Loucy (cell line): ENCODE results near the gene PLEKHA5.

Experiments
- H2AFZ ChIP-seq: fragments of 200-600 bp; sonication (generic); 2 replicates; pipeline ENCODE4 v1.6.0; 2016; ENCODE audit warnings: antibody characterized with exemption, mild to moderate bottlenecking, low read length, moderate library complexity
- H3F3A ChIP-seq: fragments of 200-600 bp; 2 replicates; pipeline ENCODE4 v1.6.0; 2016; ENCODE audit warnings: antibody characterized with exemption, low read depth, mild to moderate bottlenecking
- H3K27me3 ChIP-seq: fragments of 200-600 bp; sonication (generic); 2 replicates; pipeline ENCODE4 v1.6.1; 2014; ENCODE audit warnings: low read length, mild to moderate bottlenecking; ENCODE audit not compliant: insufficient read depth, poor library complexity, severe bottlenecking
- H3K36me3 ChIP-seq: fragments of 200-600 bp; sonication (generic); 2 replicates; pipeline ENCODE4 v1.6.1; 2016; ENCODE audit warnings: low read length; ENCODE audit not compliant: insufficient read depth
- H3K4me1 ChIP-seq: fragments of 200-600 bp; sonication (generic); 2 replicates; pipeline ENCODE4 v1.5.1; 2014; ENCODE audit warnings: low read length, mild to moderate bottlenecking; ENCODE audit not compliant: insufficient read depth, poor library complexity, severe bottlenecking
- H3K4me2 ChIP-seq: fragments of 200-600 bp; sonication (generic); 2 replicates; pipeline ENCODE4 v1.6.0; 2014; ENCODE audit warnings: antibody characterized with exemption, low read length, low read depth, mild to moderate bottlenecking; ENCODE audit not compliant: poor library complexity, severe bottlenecking
- H3K4me3 ChIP-seq: fragments of 200-600 bp; sonication (generic); 2 replicates; pipeline ENCODE4 v1.5.1; 2014; ENCODE audit warnings: low read length, mild to moderate bottlenecking, mixed read lengths; ENCODE audit not compliant: poor library complexity, severe bottlenecking
- H3K79me2 ChIP-seq: fragments of 200-600 bp; sonication (generic); 2 replicates; pipeline ENCODE4 v1.6.1; 2014; ENCODE audit warnings: low read length; ENCODE audit not compliant: insufficient read depth
- H3K9ac ChIP-seq: fragments of 200-600 bp; sonication (generic); 2 replicates; pipeline ENCODE4 v1.6.0; 2014; ENCODE audit warnings: mild to moderate bottlenecking, low read depth, low read length, moderate library complexity; ENCODE audit not compliant: poor library complexity, severe bottlenecking
- H3K9me2 ChIP-seq: fragments of 200-600 bp; sonication (generic); replicated peaks from 2 replicates; pipeline ENCODE4 v1.6.1; 2016; ENCODE audit warnings: low read depth, low read length, mixed read lengths
- H3K9me3 ChIP-seq: fragments of 200-600 bp; sonication (generic); 2 replicates; pipeline ENCODE4 v1.6.1; 2014; ENCODE audit warnings: mild to moderate bottlenecking, antibody characterized with exemption, low read length, low read depth; ENCODE audit not compliant: insufficient read depth
- H4K20me1 ChIP-seq: fragments of 200-600 bp; sonication (generic); 2 replicates; pipeline ENCODE4 v1.6.0; 2014; ENCODE audit warnings: antibody characterized with exemption, low read length, mild to moderate bottlenecking; ENCODE audit not compliant: insufficient read depth, poor library complexity, severe bottlenecking
- EZH2phosphoT487 ChIP-seq: fragments of 200-600 bp; IDR thresholded peaks from 2 replicates; pipeline ENCODE4 v1.6.1; 2018; ENCODE audit warnings: antibody characterized with exemption, mild to moderate bottlenecking, moderate library complexity, borderline replicate concordance
- TF ChIP-seq, protein P1 (sequence below): fragments of 200-600 bp; sonication (generic); conservative IDR thresholded peaks from 2 replicates; pipeline ENCODE4 v1.5.1; 2014; ENCODE audit warnings: mild to moderate bottlenecking, antibody characterized with exemption, low read length

The PLEKHA5 gene

DNA sequence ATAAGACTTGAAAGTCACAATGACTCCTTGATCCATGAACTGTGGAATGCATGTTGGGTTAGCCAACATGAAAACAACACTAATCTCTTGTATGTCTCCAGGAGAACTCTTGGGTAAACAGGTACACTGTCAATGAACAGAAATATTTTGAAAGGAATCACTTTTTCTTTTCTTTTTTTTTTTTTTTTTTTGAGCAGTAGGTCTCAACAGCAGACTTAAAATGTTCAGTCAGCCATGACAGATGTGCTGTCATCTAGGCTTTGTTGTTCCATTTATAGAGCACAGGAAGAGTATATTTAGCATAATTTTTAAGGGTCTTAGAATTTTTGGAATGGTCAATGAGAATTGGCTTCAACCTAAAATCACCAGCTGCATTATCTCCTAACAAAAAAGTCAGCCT, 2.3 kb upstream of the PLEKHA5 start:
- H3K27me3 ChIP-seq, result no peaks in the 10 kb centered on the region
- no peak for TF ChIP-seq EZH2phosphoT487
- TF ChIP-seq, protein P1, sequence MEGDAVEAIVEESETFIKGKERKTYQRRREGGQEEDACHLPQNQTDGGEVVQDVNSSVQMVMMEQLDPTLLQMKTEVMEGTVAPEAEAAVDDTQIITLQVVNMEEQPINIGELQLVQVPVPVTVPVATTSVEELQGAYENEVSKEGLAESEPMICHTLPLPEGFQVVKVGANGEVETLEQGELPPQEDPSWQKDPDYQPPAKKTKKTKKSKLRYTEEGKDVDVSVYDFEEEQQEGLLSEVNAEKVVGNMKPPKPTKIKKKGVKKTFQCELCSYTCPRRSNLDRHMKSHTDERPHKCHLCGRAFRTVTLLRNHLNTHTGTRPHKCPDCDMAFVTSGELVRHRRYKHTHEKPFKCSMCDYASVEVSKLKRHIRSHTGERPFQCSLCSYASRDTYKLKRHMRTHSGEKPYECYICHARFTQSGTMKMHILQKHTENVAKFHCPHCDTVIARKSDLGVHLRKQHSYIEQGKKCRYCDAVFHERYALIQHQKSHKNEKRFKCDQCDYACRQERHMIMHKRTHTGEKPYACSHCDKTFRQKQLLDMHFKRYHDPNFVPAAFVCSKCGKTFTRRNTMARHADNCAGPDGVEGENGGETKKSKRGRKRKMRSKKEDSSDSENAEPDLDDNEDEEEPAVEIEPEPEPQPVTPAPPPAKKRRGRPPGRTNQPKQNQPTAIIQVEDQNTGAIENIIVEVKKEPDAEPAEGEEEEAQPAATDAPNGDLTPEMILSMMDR, result no peak
- H3K9me2 ChIP-seq, result no peaks in the 10 kb centered on the region
- H2AFZ ChIP-seq, result no peak overlapping the region
- H3K9ac ChIP-seq, result no peak overlapping the region
- no peak overlapping the region for H3K4me3 ChIP-seq
- no peaks in the 10 kb centered on the region for H3F3A ChIP-seq
- H3K79me2 ChIP-seq, result 0 out of 2 replicates have a peak, but pooled peaks cover 3% of the 10 kb centered on the region
- no peaks in the 10 kb centered on the region for H3K36me3 ChIP-seq
- H3K4me2 ChIP-seq, result no peak overlapping the region
- H3K4me1 ChIP-seq, result peaks cover 10% of the 10 kb centered on the region
- no peaks in the 10 kb centered on the region; the same call in 1 of the 2 replicates for H3K9me3 ChIP-seq
- H4K20me1 ChIP-seq, result no peaks in the 10 kb centered on the region

DNA sequence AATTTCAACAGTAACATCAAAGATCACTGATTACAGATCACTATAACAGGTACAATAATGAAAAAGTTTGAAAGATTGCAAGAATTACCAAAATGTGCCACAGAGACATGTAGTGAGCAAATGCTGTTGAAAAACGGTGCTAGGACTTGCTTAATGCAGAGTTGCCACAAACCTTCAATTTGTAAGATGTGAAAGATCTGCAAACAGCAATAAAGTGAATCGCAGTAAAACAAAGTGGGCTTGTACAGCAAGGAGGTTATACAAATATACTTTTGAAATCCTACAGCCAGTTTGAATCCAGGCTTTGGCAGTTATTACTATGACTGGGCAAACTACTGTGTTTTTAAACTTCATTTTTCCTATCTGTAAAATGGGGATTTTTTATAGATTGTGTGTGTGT, 1.0 kb upstream of the PLEKHA5 start:
- H3K79me2 ChIP-seq, result 0 out of 2 replicates have a peak, but pooled peaks cover 3% of the 10 kb centered on the region
- H3K4me3 ChIP-seq, result no peak overlapping the region
- H2AFZ ChIP-seq, result no peak overlapping the region
- H4K20me1 ChIP-seq, result no peaks in the 10 kb centered on the region
- TF ChIP-seq EZH2phosphoT487, result no peak
- TF ChIP-seq, protein P1, result no peak
- peaks cover 10% of the 10 kb centered on the region for H3K4me1 ChIP-seq
- no peaks in the 10 kb centered on the region for H3K27me3 ChIP-seq
- H3K9ac ChIP-seq, result no peak overlapping the region
- no peaks in the 10 kb centered on the region for H3F3A ChIP-seq
- H3K9me2 ChIP-seq, result no peaks in the 10 kb centered on the region
- no peak overlapping the region for H3K4me2 ChIP-seq
- H3K9me3 ChIP-seq, result no peaks in the 10 kb centered on the region; the same call in 1 of the 2 replicates
- H3K36me3 ChIP-seq, result no peaks in the 10 kb centered on the region

DNA sequence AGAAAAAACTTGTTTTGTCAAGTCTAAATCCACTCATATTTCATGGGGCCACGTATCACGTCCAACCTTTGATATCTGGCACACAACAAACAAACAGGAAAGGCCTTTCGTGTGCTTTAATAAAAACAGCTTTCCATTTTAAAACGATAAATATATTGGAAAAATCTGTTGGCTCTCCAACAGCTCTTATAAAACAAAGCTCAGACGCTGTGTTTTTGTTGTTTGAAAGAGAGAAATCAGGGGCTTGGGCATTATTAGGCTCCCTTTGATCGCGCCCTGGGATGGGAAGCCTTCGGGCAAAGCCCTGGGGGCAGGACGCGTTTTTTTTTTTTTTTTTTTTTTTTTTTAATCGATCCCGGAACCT, 429 bp upstream of the PLEKHA5 start:
- no peak overlapping the region for H2AFZ ChIP-seq
- no peaks in the 10 kb centered on the region for H3K9me2 ChIP-seq
- H3K27me3 ChIP-seq, result no peaks in the 10 kb centered on the region
- H3K9me3 ChIP-seq, result no peaks in the 10 kb centered on the region; the same call in 1 of the 2 replicates
- peak overlapping the region; percentile 46 for H3K4me3 ChIP-seq
- TF ChIP-seq EZH2phosphoT487, result no peak
- TF ChIP-seq, protein P1, result no peak
- 0 out of 2 replicates have a peak, but pooled peaks cover 3% of the 10 kb centered on the region for H3K79me2 ChIP-seq
- H3F3A ChIP-seq, result no peaks in the 10 kb centered on the region
- no peaks in the 10 kb centered on the region for H3K36me3 ChIP-seq
- H3K4me2 ChIP-seq, result peak overlapping the region; percentile 10
- no peak overlapping the region for H3K9ac ChIP-seq
- no peaks in the 10 kb centered on the region for H4K20me1 ChIP-seq
- peaks cover 10% of the 10 kb centered on the region for H3K4me1 ChIP-seq
